Lower lobe of right lung (tissue), 2 donors: ENCODE data around the gene PIWIL4. TPM values are rescaled to one million over a fixed set of nuclear protein-coding genes. Genes with fewer than 3 reads are reported as not detected.
"Not testable (repeated sequence)": the region's sequence is repeated elsewhere in the genome, so short reads cannot be mapped to it uniquely, and the experiment has no call there.

Source experiments
- ATAC-seq, 2 donors: fragments of 200-7000 bp; cut with Tn5 transposase; one replicate each; pipeline ENCODE4 v1.9.1; 2020 to 2022; ENCODE audit warnings: mild to moderate bottlenecking in 2 of 2, moderate library complexity in 2 of 2
- DNase-seq: peaks from one replicate; pipeline ENCODE4 v3.0.0-alpha.2; 2020
- H3K27ac ChIP-seq: fragments of 200-600 bp; one replicate; pipeline ENCODE4 v1.8.0; 2022
- H3K27me3 ChIP-seq: fragments of 200-600 bp; one replicate; pipeline ENCODE4 v1.8.0; 2022; ENCODE audit warnings: low read depth
- H3K36me3 ChIP-seq: fragments of 200-600 bp; one replicate; pipeline ENCODE4 v1.8.0; 2022; ENCODE audit warnings: mild to moderate bottlenecking
- H3K4me1 ChIP-seq: fragments of 200-600 bp; one replicate; pipeline ENCODE4 v1.8.0; 2022
- H3K4me3 ChIP-seq: fragments of 200-600 bp; one replicate; pipeline ENCODE4 v1.8.0; 2022; ENCODE audit warnings: mild to moderate bottlenecking
- H3K9me3 ChIP-seq: fragments of 200-600 bp; one replicate; pipeline ENCODE4 v1.8.0; 2022
- CTCF ChIP-seq: fragments of 200-600 bp; IDR thresholded peaks from one replicate; pipeline ENCODE4 v1.8.0; 2022; ENCODE audit warnings: antibody characterized with exemption, mild to moderate bottlenecking
- intact Hi-C: fragments of 100-400 bp; cut with DNase I; formaldehyde crosslinking; loops from one replicate; pipeline ENCODE4 v1.11.0; 2022
- total RNA-seq: library from RNA; stranded (reverse); fragmentation: NEBNext Ultra II Directional; extraction: Animal tissue kit (Norgen Biotek cat#: 25700); gene quantifications from one replicate; pipeline ENCODE4 v1.2.1, GENCODE V29; 2021
- donor health status: DM: no; HTN: yes; CAD: no; lungs with severe emphysema.

The PIWIL4 gene
- total RNA-seq, 1 donor from 2014 or later, result 1.9 TPM

DNA sequence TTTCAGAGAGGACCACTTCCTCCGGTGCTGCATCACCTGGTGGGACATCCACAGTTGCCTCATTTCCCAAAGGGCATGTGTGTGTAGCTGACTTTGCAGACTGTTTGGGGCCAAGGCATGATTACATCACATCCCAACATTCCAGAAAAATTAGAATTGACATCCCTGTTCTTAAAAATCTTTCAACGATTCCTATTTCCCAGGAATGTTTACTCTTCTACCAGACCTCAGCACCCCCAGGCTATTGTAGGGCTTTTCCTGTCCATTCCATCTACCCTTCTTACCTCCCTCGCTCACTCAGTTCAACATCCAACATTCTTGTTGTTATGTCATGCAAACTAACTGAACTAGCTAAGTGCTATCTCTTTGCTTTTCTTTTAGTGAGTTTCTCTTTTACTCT, 37.3 kb downstream of the PIWIL4 start:
- no peak for DNase-seq
- no peaks in the 10 kb centered on the region for H3K27me3 ChIP-seq
- H3K4me1 ChIP-seq, result peaks cover 8% of the 10 kb centered on the region
- intact Hi-C loops, result loop anchor here (10.0 kb wide), 1 partner anchor 90 kb away; the partner anchor contains the start of gene C11orf97
- H3K27ac ChIP-seq, result no peak overlapping the region
- H3K36me3 ChIP-seq, result no peaks in the 10 kb centered on the region
- no peak for TF ChIP-seq CTCF
- ATAC-seq, result no peak
- H3K4me3 ChIP-seq, result no peak overlapping the region
- no peaks in the 10 kb centered on the region for H3K9me3 ChIP-seq

- DNase-seq, result no peak
- Histone ChIP-seq H3K9me3 (peaks cover 19% of the 10 kb centered on the region), H3K36me3 (no peaks in the 10 kb centered on the region), H3K4me1 (no peaks in the 10 kb centered on the region), H3K27ac (no peak overlapping the region), H3K4me3 (no peak overlapping the region), H3K27me3 (no peaks in the 10 kb centered on the region)
- TF ChIP-seq CTCF, result no peak
- intact Hi-C loops, result no loop called here
- no peak for ATAC-seq
Measured at GRCh38 chr11:94613120-94613519, 46.0 kb downstream of the PIWIL4 start.

GRCh38 chr11:94623120-94623735, 56.1 kb downstream of the PIWIL4 start:
- peak; percentile 93 to 97 for ATAC-seq
- intact Hi-C loops, result loop anchor here (5.0 kb wide), 1 partner anchor 269 kb away; no protein-coding TSS in a partner anchor

GRCh38 chr11:94625422-94625821, 58.3 kb downstream of the PIWIL4 start:
- DNase-seq, intact Hi-C loops, H3K27me3 ChIP-seq, H3K4me3 ChIP-seq, ATAC-seq, H3K9me3 ChIP-seq, H3K36me3 ChIP-seq, H3K27ac ChIP-seq, H3K4me1 ChIP-seq: not testable (repeated sequence)

More at GRCh38 chr11:94623120-94623735, 56.1 kb downstream of the PIWIL4 start:
- H3K4me1 ChIP-seq, result no peaks in the 10 kb centered on the region
- no peak overlapping the region for H3K4me3 ChIP-seq
- no peak for DNase-seq
- no peaks in the 10 kb centered on the region for H3K27me3 ChIP-seq
- H3K36me3 ChIP-seq, result no peaks in the 10 kb centered on the region
- no peak overlapping the region for H3K27ac ChIP-seq
- TF ChIP-seq CTCF, result peak; percentile 77
- peaks cover 2% of the 10 kb centered on the region for H3K9me3 ChIP-seq

DNA sequence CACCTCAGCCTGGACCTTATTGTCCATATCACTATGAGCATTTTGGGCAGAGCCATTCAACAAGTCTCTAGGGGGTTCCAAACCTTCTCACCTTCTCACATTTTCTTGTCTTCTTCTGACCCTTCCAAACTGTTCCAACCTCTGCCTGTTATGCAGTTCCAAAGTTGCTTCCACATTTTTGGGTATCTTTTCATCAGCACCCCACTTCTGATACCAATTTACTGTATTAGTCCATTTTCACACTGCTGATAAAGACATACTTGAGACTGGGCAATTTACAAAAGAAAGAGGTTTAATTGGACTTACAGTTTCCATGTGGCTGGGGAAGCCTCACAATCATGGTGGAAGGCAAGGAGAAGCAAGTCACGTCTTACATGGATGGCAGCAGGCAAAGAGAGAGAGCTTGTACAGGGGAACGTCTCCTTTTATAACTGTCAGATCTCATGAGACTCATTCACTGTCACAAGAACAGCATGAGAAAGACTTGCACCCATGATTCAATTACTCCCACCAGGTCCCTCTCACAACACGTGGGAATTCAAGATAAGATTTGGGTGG, 59.9 kb downstream of the PIWIL4 start:
- DNase-seq, H3K27ac ChIP-seq, H3K4me1 ChIP-seq, H3K4me3 ChIP-seq, H3K9me3 ChIP-seq, H3K36me3 ChIP-seq, ATAC-seq, intact Hi-C loops, H3K27me3 ChIP-seq: not testable (repeated sequence)

- Histone ChIP-seq H3K4me3 (no peak overlapping the region), H3K9me3 (peaks cover 3% of the 10 kb centered on the region), H3K27me3 (no peaks in the 10 kb centered on the region), H3K4me1 (no peaks in the 10 kb centered on the region), H3K36me3 (no peaks in the 10 kb centered on the region), H3K27ac (no peak overlapping the region)
- peak in 1 of 2 donors; percentile 32 for ATAC-seq
- intact Hi-C loops, result no loop called here
- DNase-seq, result no peak
- no peak for TF ChIP-seq CTCF
Measured at GRCh38 chr11:94629741-94630140, 62.6 kb downstream of the PIWIL4 start.
